AG04450 (cell line): ENCODE data around the gene C1orf35. TPM values are rescaled to one million over a fixed set of nuclear protein-coding genes. Genes with fewer than 3 reads are reported as not detected.

Experiments used
- CTCF ChIA-PET: fragments of 300-600, 350-600 bp; formaldehyde crosslinking; extraction: SDS; loops from one replicate; lab custom pipeline; 2022; ENCODE audit warnings: antibody characterized with exemption, inconsistent platforms; lab: Charles Lee
- POLR2A ChIA-PET: fragments of 350-600 bp; formaldehyde crosslinking; extraction: SDS; loops from one replicate; lab custom pipeline; 2021; ENCODE audit warnings: antibody characterized with exemption, inconsistent platforms; lab: Yijun Ruan, JAX
- DNase-seq: peaks from one replicate; pipeline ENCODE4 v3.0.0-alpha.2; 2011; ENCODE audit warnings: low read depth, low spot score
- H3K27ac ChIP-seq: one replicate; pipeline ENCODE4 v1.5.1; 2012; ENCODE audit warnings: low read depth, low read length, control low read depth
- H3K27me3 ChIP-seq: one replicate; pipeline ENCODE4 v1.6.0; 2012; ENCODE audit warnings: low read length; ENCODE audit not compliant: control insufficient read depth, insufficient read depth
- H3K4me3 ChIP-seq: 2 replicates; pipeline ENCODE4 v1.5.1; 2011; ENCODE audit warnings: mild to moderate bottlenecking, low read depth, low read length, control low read depth
- H3K9me3 ChIP-seq: 2 replicates; pipeline ENCODE4 v1.5.1; 2012; ENCODE audit warnings: low read length; ENCODE audit not compliant: control insufficient read depth, insufficient read depth
- polyA plus RNA-seq: library from polyadenylated mRNA; depleted of rRNA; stranded (reverse); fragments of >200 nt; gene quantifications from 2 replicates; pipeline ENCODE4 v1.2.3, GENCODE V29; 2011
- TF ChIP-seq, protein P1 (sequence below): IDR thresholded peaks from 2 replicates; pipeline ENCODE4 v1.5.1; 2011; ENCODE audit warnings: low read depth, low read length, control low read depth, inconsistent platforms

C1orf35 gene
- polyA plus RNA-seq, 1 experiment, result 3.6 TPM

DNA sequence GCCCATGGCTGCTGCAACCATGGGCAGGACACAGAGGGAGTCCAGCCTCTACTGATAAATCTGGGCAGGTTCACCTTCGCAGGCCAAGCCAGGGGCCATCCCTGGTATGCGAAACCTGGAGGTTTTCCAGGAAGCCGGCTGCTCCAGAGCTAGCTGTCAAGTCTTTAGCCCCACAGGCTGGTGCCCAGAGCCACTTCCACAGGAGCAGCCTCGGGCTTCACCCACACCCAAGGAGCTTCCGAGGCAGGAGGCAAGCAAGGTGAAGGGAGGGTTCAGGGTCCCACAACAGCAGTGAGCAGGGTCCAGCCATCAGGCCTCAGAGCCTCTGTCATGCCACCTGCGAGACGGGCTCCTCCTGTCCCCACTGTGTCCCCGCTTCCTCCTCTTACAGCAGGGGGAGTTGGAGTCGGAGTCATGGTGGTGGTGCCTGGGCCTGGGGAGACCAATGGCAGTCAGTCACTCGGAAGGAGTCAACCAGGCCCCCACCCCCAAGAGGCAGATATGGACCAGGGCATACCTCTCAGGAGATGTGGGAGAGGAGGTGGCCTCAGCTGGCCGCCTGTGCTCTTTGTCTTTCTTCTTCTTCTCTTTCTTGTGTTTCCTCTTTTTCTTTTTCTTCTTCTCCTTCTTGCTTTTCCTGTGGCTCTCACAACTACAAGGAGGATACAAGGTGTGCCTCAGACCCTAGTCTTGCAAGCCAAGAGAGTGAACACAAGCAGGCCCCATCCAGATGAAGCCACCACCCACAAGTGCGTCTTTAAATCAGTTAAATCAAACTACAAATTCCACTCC, 2.1 kb downstream of the C1orf35 start:
- no peaks in the 10 kb centered on the region; the same call in 1 of the 2 replicates for H3K9me3 ChIP-seq
- TF ChIP-seq, protein P1, sequence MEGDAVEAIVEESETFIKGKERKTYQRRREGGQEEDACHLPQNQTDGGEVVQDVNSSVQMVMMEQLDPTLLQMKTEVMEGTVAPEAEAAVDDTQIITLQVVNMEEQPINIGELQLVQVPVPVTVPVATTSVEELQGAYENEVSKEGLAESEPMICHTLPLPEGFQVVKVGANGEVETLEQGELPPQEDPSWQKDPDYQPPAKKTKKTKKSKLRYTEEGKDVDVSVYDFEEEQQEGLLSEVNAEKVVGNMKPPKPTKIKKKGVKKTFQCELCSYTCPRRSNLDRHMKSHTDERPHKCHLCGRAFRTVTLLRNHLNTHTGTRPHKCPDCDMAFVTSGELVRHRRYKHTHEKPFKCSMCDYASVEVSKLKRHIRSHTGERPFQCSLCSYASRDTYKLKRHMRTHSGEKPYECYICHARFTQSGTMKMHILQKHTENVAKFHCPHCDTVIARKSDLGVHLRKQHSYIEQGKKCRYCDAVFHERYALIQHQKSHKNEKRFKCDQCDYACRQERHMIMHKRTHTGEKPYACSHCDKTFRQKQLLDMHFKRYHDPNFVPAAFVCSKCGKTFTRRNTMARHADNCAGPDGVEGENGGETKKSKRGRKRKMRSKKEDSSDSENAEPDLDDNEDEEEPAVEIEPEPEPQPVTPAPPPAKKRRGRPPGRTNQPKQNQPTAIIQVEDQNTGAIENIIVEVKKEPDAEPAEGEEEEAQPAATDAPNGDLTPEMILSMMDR, result no peak
- H3K4me3 ChIP-seq, result no peak overlapping the region
- no peaks in the 10 kb centered on the region for H3K27me3 ChIP-seq
- H3K27ac ChIP-seq, result peak overlapping the region; percentile 31
- ChIA-PET POLR2A (interaction anchor here (1.1 kb wide), 1 partner anchor 17 kb away, joined by 5 read pairs; no protein-coding TSS in a partner anchor), CTCF (no interaction called here)
- DNase-seq, result no peak

- ChIA-PET CTCF (no interaction called here), POLR2A (no interaction called here)
Observed at GRCh38 chr1:228099331-228099732, 3.8 kb downstream of the C1orf35 start.

DNA sequence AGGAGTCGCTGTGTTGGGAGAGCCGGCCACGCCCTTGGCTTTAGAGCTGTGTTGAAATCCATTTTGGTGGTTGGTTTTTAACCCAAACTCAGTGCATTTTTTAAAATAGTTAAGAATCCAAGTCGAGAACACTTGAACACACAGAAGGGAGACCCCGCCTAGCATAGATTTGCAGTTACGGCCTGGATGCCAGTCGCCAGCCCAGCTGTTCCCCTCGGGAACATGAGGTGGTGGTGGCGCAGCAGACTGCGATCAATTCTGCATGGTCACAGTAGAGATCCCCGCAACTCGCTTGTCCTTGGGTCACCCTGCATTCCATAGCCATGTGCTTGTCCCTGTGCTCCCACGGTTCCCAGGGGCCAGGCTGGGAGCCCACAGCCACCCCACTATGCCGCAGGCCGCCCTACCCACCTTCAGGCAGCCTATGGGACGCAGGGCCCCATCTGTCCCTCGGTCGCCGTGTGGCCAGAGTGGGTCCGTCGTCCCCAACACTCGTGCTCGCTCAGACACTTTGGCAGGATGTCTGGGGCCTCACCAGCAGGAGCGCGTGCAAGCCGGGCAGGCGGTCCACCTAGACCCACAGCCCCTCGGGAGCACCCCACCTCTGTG, 4.7 kb downstream of the C1orf35 start:
- TF ChIP-seq, protein P1, result no peak
- no peak overlapping the region for H3K27ac ChIP-seq
- no peak overlapping the region for H3K4me3 ChIP-seq
- DNase-seq, result no peak
- peaks cover 18% of the 10 kb centered on the region for H3K9me3 ChIP-seq
- no peaks in the 10 kb centered on the region for H3K27me3 ChIP-seq
- CTCF ChIA-PET, result interaction anchor here (0.5 kb wide), 1 partner anchor 368 kb away, joined by 4 read pairs; no protein-coding TSS in a partner anchor
- POLR2A ChIA-PET, result interaction anchor here (1.1 kb wide), 1 partner anchor 16 kb away, joined by 3 read pairs; no protein-coding TSS in a partner anchor

More at GRCh38 chr1:228099331-228099732, 3.8 kb downstream of the C1orf35 start:
- Histone ChIP-seq H3K27ac (no peak overlapping the region), H3K9me3 (peaks cover 9% of the 10 kb centered on the region), H3K27me3 (no peaks in the 10 kb centered on the region), H3K4me3 (no peak overlapping the region)
- no peak for DNase-seq
- TF ChIP-seq, protein P1, result no peak

DNA sequence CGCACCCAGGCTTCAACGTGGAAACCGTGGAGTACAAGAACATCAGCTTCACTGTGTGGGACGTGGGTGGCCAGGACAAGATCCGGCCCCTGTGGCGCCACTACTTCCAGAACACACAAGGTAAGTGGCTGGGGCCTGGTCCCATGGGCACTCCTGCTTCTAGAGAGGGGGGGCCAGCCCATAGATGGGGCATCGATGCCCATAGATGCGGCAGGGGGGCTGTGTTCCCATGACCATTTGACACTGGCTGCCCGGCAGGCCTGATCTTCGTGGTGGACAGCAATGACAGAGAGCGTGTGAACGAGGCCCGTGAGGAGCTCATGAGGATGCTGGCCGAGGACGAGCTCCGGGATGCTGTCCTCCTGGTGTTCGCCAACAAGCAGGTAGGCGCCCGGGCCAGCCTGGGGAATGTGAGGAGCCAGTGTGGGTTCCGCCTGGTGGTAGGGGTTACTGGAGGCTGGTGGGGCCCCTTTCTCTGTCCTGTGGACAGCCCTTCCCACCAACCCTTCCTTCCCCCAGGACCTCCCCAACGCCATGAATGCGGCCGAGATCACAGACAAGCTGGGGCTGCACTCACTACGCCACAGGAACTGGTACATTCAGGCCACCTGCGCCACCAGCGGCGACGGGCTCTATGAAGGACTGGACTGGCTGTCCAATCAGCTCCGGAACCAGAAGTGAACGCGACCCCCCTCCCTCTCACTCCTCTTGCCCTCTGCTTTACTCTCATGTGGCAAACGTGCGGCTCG, 5.6 kb downstream of the C1orf35 start:
- TF ChIP-seq, protein P1, result no peak
- no peak for DNase-seq
- CTCF ChIA-PET, result no interaction called here
- POLR2A ChIA-PET, result interaction anchor here (0.6 to 1.1 kb wide), 3 partner anchors 10 to 391 kb away, joined by 3 read pairs; no protein-coding TSS in a partner anchor
- Histone ChIP-seq H3K27ac (no peak overlapping the region), H3K9me3 (peaks cover 24% of the 10 kb centered on the region), H3K27me3 (no peaks in the 10 kb centered on the region), H3K4me3 (no peak overlapping the region)
